GM23248 (cell line): ENCODE measurements around the gene FILIP1.

Experiments used
- EZH2 ChIP-seq: fragments of 200-600 bp; sonication (generic); IDR thresholded peaks from 2 replicates; pipeline ENCODE4 v1.6.1; 2018; ENCODE audit warnings: antibody characterized with exemption, mild to moderate bottlenecking; ENCODE audit not compliant: insufficient read depth, poor library complexity, severe bottlenecking
- EZH2phosphoT487 ChIP-seq: fragments of 200-600 bp; sonication (generic); IDR thresholded peaks from 2 replicates; pipeline ENCODE4 v1.6.1; 2018; ENCODE audit warnings: antibody characterized with exemption, moderate library complexity, mild to moderate bottlenecking, low read depth; ENCODE audit not compliant: insufficient read depth

DNA sequence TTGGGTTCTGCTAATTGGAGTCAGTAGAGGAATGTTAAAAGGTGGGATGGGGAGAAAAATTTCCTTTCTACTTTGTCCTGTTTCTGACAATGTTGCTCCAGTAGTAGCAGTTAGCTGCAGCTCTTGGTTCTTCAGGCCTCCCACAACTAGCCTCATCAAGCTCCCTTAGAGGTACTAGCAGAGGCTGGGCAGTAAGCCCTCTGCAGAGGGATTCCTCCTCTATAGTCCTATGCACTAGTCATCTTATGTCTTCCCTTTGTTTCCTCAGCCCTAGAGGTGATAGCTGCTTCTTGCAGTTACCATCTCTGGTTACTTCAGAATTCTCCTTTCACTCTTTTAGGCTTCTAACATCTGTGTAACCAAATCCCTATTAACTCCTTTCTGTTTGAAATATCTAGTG lies 99.8 kb downstream of the FILIP1 start:
- TF ChIP-seq EZH2 (no peak), EZH2phosphoT487 (no peak)
